Activated CD8-positive, alpha-beta memory T cell treated with anti-CD3 and anti-CD28 coated beads for 24 hours (primary cell): ENCODE results near the gene CALB2.

Experiments
- DNase-seq: peaks from one replicate; pipeline ENCODE4 v3.0.0-alpha.2; 2020

The CALB2 gene

DNA sequence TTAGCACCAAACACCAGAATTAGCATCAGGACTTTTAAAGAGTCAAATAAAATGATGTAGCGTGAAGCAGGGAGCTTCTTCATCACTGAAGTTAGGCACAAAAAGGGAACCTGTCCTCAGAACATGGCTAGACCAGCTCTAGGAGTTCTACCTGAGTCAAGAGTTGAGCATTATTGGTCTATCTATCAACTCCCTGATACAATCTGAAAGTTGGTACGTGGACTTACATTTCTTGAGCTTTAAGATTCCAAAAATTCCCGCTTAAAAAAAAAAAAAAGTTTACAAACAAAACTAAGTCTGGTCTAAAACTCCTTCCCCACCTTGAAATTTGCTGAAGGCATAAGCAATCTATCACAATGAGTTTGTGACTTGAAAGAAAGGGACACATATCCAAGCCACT is 71.1 kb downstream of the CALB2 start:
- DNase-seq, result no peak

DNA sequence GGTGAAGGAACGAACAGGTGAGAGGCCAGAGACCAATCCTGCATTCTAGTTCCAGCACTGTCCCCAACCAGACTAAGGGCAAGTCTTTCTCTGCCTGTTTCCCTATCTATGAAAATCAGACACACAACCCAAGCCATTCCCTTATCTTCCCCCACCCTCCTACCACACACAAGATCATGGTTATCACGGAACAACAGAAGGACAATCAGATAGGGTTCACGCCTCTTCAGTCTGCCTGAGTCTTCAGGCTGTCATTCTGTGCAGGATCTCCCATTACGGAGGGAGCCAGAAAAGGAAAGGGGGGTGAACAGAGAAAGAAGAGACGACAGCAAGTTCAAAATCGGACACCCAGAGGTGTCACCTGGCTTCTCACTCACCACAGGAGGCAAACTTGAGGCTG is 72.2 kb downstream of the CALB2 start:
- DNase-seq, result no peak

DNA sequence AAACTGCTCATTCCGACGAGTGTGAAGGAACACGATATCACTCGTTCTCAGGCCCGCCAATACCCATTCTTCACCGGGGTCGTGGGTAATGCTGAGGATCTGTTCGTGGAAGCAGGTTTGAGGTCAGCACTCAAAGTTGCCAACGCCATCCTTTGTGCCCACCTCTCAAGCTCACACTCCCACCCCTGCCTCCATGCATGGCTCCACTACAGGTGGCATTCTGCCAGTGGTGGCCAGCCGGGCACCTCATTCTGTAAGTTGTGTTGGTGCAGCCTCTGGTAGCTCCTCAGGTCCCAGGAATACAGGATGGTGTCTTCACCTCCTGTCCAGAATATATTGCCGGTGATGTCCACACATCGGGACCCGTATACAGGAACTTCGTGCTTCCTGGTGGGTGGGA is 72.7 kb downstream of the CALB2 start:
- DNase-seq, result no peak

DNA sequence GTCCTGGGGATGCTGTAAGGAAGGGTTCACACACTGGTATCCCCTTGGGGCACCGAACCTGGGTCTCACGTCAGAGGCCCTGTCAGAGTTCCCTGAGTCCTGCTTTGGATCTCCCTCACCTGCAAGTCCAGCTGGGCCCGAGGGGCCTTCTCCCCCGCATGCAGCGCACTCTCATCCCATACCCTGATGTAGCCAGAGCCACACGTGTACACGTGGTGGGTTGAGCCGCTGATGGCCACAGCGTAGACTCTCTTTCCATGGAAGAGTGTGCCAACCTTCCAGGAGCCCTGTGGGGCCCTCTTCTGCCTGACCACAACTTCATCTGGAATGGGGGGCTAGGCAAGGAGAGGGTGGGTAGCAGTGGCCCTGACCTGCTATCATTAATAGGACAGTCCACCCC is 73.5 kb downstream of the CALB2 start:
- no peak for DNase-seq

DNA sequence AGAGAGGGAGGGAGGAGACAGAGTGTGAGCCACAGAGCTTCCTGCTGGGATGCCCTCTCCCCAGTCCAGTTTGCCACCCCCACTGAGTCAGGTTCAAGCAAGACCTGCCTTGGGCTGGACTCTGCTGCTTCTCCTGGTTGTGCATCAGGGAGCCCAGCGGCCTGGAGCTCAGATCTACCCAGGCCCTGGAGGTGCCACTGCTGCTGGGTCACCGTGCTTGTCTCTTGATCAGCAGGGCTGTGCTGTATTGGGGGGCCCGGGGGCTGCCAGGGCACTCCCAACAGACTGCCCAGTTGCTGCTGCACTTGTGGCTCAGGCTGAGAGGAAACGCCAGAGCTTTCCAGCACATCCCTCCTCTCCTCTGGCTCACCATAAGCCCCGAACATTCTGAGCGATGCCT is 74.4 kb downstream of the CALB2 start:
- no peak for DNase-seq

DNA sequence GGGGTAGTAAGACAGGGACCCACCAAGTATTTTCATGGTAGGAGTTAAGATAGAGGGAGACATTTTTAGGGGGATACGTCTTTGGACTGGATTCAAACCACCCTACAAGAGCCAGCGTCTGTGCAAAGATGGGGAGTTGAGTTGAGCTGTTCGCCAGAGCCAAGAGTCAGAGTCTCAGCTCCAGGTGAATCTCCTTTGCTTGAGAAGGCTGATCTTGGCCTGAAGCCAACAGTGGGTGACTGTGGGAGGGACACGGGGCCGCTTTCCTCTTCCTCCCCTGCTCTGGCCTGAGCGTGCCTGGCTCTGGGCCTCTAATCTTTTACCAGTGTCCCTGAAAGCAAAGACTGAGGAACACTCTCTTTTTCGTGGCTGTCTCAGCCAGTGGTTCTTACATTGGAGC is 78.0 kb downstream of the CALB2 start:
- DNase-seq, result no peak

DNA sequence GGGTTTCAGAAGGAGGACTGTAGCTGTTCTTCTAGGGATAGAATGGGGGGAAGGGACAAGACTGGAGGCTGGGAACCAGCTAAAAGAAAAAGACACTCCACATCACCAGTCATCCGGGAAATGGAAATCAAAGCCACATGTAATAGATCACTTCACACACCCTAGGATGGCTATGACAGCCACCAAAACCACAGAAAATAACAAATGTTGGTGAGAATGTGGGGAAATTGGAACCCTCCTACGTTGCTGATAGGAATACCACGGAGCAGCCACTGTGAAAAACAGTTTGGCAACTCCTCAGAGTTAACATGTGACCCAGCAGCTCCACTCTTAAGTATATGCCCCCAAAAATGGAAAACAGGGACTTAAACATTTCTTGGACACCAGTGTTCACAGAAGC is 81.0 kb downstream of the CALB2 start:
- no peak for DNase-seq
